HFFc6 (cell line): ENCODE measurements around the gene CACNA1C. TPM values are rescaled to one million over a fixed set of nuclear protein-coding genes. Genes with fewer than 3 reads are reported as not detected.

Source experiments
- DNase-seq: peaks from one replicate; pipeline ENCODE4 v3.0.0-alpha.2; 2018
- H3K27ac Mint-ChIP-seq: 2 replicates; pipeline ENCODE4 v1.8.0; 2020; ENCODE audit warnings: mild to moderate bottlenecking, mixed read lengths
- H3K27me3 Mint-ChIP-seq: 2 replicates; pipeline ENCODE4 v1.8.0; 2021; ENCODE audit warnings: mild to moderate bottlenecking, moderate library complexity, mixed read lengths; ENCODE audit not compliant: insufficient read depth
- H3K36me3 Mint-ChIP-seq: 2 replicates; pipeline ENCODE4 v1.8.0; 2021; ENCODE audit warnings: low read depth, mixed read lengths
- H3K4me1 Mint-ChIP-seq: 2 replicates; pipeline ENCODE4 v1.8.0; 2020; ENCODE audit warnings: low read depth, mixed read lengths
- H3K4me3 Mint-ChIP-seq: 2 replicates; pipeline ENCODE4 v1.8.0; 2020; ENCODE audit warnings: mild to moderate bottlenecking, moderate library complexity, mixed read lengths
- H3K9me3 Mint-ChIP-seq: 2 replicates; pipeline ENCODE4 v1.8.0; 2020; ENCODE audit warnings: mild to moderate bottlenecking, mixed read lengths
- total RNA-seq, 6 experiments: library from RNA; stranded (reverse); fragmentation: NEBNext Ultra II Directional; extraction: Animal tissue kit (Norgen Biotek cat#: 25700); gene quantifications; 2 replicates in 1 of 6; 3 replicates in 5 of 6; pipeline ENCODE4 v1.2.3, GENCODE V29; 2021
- TF ChIP-seq, protein P1 (sequence below): fragments of 200-600 bp; sonication (generic); IDR thresholded peaks from 2 replicates; pipeline ENCODE4 v1.5.0; 2021; ENCODE audit warnings: antibody characterized with exemption, mild to moderate bottlenecking

CACNA1C gene
- total RNA-seq, 6 experiments from 2014 or later: 6.7 to 11.5 (median 10.6) TPM

DNA sequence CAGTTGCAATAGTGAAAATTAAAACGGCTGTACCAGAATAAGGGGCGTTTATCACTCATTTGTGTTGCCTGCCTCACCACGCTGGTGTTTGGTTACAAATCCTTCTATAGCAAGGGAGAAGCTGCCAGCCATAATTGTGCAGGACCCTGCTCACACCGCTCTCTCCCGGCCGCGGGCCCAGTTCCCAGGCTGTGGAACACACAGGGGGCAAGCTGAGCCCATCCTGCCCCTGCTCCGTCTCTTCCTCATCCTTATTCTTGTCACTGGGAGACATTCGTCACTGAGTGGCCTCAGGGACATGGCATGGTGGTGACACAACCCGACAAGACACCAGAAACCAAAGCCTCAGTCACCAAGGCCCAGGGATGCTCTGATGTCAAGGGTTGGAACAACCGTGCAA, 625.6 kb downstream of the CACNA1C start:
- Mint-ChIP-seq H3K27me3 (peaks cover 2% of the 10 kb centered on the region), H3K4me3 (no peak overlapping the region), H3K36me3 (peaks cover 9% of the 10 kb centered on the region), H3K9me3 (peaks cover 5% of the 10 kb centered on the region), H3K4me1 (peaks cover 10% of the 10 kb centered on the region), H3K27ac (no peak overlapping the region)
- TF ChIP-seq, protein P1, sequence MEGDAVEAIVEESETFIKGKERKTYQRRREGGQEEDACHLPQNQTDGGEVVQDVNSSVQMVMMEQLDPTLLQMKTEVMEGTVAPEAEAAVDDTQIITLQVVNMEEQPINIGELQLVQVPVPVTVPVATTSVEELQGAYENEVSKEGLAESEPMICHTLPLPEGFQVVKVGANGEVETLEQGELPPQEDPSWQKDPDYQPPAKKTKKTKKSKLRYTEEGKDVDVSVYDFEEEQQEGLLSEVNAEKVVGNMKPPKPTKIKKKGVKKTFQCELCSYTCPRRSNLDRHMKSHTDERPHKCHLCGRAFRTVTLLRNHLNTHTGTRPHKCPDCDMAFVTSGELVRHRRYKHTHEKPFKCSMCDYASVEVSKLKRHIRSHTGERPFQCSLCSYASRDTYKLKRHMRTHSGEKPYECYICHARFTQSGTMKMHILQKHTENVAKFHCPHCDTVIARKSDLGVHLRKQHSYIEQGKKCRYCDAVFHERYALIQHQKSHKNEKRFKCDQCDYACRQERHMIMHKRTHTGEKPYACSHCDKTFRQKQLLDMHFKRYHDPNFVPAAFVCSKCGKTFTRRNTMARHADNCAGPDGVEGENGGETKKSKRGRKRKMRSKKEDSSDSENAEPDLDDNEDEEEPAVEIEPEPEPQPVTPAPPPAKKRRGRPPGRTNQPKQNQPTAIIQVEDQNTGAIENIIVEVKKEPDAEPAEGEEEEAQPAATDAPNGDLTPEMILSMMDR: no peak
- DNase-seq: no peak

DNA sequence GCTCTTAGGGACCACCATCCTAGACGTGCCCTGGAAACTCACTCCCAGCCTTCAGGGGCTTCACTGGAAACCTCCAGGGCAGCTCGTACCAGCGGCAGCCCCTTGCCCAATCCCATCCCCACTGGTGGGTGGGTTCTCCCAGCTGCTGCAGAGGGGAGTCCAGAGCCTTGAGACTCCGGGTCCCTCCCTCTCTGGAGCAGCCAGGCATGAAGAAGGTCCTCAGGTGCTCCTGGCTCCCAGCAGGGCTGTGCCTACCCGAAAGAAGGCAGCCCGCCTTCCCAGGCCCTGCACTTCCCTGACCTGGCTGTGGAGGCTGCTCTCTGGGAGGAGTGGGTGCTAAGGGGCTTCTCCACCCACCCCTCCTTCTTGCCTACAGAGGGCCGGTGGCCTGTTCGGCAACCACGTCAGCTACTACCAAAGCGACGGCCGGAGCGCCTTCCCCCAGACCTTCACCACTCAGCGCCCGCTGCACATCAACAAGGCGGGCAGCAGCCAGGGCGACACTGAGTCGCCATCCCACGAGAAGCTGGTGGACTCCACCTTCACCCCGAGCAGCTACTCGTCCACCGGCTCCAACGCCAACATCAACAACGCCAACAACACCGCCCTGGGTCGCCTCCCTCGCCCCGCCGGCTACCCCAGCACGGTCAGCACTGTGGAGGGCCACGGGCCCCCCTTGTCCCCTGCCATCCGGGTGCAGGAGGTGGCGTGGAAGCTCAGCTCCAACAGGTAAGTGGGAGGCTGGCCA, 626.5 kb downstream of the CACNA1C start:
- Mint-ChIP-seq H3K9me3 (peaks cover 5% of the 10 kb centered on the region), H3K27me3 (peaks cover 2% of the 10 kb centered on the region), H3K27ac (no peak overlapping the region), H3K4me3 (no peak overlapping the region), H3K36me3 (peaks cover 9% of the 10 kb centered on the region), H3K4me1 (peaks cover 10% of the 10 kb centered on the region)
- no peak for DNase-seq
- TF ChIP-seq, protein P1: no peak

DNA sequence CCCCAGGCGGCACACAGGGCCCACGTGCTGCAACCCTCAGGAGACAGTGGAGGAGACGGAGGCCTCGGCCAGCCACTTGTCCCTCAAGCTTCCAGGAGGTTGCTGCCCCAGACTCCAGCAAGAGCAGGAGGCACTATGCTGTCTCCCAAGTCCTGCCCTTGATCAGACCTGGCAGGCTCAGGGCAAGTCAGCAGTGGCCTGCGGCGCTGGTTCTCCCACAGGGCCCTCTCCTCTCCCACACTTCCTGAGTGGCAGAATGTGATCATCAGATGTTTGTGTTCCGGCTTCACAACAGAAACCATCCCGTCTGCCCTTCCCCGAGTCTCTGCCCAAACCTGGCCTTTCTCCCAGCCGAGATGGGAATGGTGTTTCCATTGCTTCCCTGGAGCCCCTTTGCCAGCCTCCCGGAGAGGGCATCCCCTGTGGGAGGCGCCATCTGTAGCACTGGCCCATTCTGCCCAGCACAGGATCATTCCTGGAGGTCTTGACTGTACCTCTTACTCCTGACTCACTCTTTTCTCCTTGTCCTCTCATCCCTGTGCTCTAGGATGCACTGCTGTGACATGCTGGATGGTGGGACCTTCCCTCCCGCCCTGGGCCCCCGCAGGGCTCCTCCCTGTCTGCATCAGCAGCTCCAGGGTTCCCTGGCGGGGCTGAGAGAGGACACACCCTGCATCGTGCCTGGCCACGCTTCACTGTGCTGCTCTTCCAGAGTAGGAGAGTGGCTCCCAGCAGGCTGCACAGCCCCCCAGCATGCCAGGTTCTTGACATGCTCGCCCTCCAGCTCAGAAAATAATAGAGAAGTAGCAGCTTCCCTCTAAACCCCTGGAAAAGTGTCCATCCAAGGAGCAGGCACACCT, 627.3 kb downstream of the CACNA1C start:
- TF ChIP-seq, protein P1: no peak
- Mint-ChIP-seq H3K36me3 (peaks cover 9% of the 10 kb centered on the region), H3K27me3 (peaks cover 2% of the 10 kb centered on the region), H3K27ac (no peak overlapping the region), H3K9me3 (peaks cover 5% of the 10 kb centered on the region), H3K4me3 (no peak overlapping the region), H3K4me1 (peaks cover 10% of the 10 kb centered on the region)
- DNase-seq: no peak

DNA sequence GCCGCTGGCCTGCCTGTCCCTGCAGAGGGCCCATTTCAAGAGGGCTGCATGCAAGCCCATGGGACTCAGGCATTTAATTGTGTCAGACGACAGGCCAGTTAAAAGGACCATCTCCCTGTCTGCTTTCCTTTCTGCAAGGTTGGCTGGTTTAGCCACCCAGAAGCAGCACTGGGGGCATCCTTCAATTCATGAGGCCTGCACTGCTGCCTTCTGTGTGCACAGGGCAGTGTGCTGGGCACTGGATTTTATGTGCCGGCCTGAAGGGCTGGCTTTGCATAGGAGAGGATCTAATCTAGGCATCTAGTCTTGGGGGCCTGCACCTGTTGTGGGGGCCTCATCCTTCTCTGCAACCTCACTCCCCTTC, 627.9 kb downstream of the CACNA1C start:
- H3K4me1 Mint-ChIP-seq: peaks cover 10% of the 10 kb centered on the region
- H3K36me3 Mint-ChIP-seq: peaks cover 9% of the 10 kb centered on the region
- peaks cover 2% of the 10 kb centered on the region for H3K27me3 Mint-ChIP-seq
- H3K9me3 Mint-ChIP-seq: peaks cover 5% of the 10 kb centered on the region
- TF ChIP-seq, protein P1: no peak
- DNase-seq: no peak
- H3K27ac Mint-ChIP-seq: no peak overlapping the region
- no peak overlapping the region for H3K4me3 Mint-ChIP-seq

DNA sequence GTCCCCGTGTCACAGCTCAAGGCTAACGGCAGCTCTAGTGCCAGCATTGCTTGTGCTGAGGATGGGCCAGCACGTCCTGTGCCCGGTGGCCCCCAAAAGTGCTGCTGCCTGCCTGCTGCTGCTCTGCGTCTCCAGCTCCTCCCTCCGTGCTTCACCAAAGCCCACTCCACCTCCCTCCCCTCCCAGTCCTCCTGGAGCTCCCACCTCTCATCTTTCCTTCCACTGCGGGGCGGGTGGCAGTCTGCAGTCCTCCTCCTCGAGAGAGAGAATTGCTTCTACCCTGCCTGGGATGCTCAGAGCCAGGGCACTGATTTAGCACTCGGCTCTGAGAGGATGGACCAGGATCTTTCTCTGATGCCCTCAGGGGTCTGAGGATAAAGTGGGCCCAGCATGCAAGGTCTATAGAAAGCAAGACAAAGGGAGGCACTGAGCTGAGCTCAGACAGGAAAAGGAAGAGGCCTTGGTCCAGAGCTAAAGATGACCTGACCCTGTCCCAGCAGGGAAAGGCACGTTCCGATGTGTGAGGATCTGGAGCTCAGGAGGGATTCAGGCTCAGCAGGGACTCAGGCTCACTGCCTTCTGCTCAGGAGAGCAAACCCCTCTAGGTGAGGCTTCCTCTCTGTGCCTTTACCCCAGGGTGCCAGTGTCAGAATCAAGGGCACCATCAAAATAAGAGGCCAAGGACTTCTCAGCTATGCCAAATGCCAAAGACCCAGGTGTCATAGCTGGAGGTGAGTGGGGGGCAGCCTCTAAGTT, 628.8 kb downstream of the CACNA1C start:
- Mint-ChIP-seq H3K27me3 (peaks cover 2% of the 10 kb centered on the region), H3K4me3 (no peak overlapping the region), H3K36me3 (peaks cover 9% of the 10 kb centered on the region), H3K27ac (no peak overlapping the region), H3K4me1 (peaks cover 10% of the 10 kb centered on the region), H3K9me3 (peaks cover 5% of the 10 kb centered on the region)
- TF ChIP-seq, protein P1: no peak
- no peak for DNase-seq
